GM10847 (cell line): ENCODE measurements around the gene MGST2.

Experiments
- POLR2A ChIP-seq: IDR thresholded peaks from 2 replicates; pipeline ENCODE4 v1.6.1; 2011; ENCODE audit not compliant: insufficient read length; ENCODE audit errors: extremely low read depth

The MGST2 gene

GRCh38 chr4:139738846-139739613 is 73.4 kb downstream of the MGST2 start:
- no peak for TF ChIP-seq POLR2A

- no peak for TF ChIP-seq POLR2A
Measured at GRCh38 chr4:139740121-139740520, 74.5 kb downstream of the MGST2 start.

- TF ChIP-seq POLR2A, result no peak
Measured at GRCh38 chr4:139740531-139741041, 75.0 kb downstream of the MGST2 start.

- no peak for TF ChIP-seq POLR2A
Measured at GRCh38 chr4:139743027-139743426, 77.4 kb downstream of the MGST2 start.

- TF ChIP-seq POLR2A, result no peak
Measured at GRCh38 chr4:139744232-139744631, 78.6 kb downstream of the MGST2 start.

GRCh38 chr4:139745111-139745639 is 79.6 kb downstream of the MGST2 start:
- no peak for TF ChIP-seq POLR2A

GRCh38 chr4:139746431-139747171 is 81.0 kb downstream of the MGST2 start:
- no peak for TF ChIP-seq POLR2A

- no peak for TF ChIP-seq POLR2A
Measured at GRCh38 chr4:139749338-139749737, 83.7 kb downstream of the MGST2 start.

- no peak for TF ChIP-seq POLR2A
Measured at GRCh38 chr4:139749835-139750498, 84.3 kb downstream of the MGST2 start.

- TF ChIP-seq POLR2A, result no peak
Measured at GRCh38 chr4:139753686-139754085, 88.1 kb downstream of the MGST2 start.
